ENCODE measurements around the gene PRDM7. TPM values are rescaled to one million over a fixed set of nuclear protein-coding genes. Genes with fewer than 3 reads are reported as not detected.

Gene PRDM7
- total RNA-seq, 1 experiment from 2014 or later, result not detected

DNA sequence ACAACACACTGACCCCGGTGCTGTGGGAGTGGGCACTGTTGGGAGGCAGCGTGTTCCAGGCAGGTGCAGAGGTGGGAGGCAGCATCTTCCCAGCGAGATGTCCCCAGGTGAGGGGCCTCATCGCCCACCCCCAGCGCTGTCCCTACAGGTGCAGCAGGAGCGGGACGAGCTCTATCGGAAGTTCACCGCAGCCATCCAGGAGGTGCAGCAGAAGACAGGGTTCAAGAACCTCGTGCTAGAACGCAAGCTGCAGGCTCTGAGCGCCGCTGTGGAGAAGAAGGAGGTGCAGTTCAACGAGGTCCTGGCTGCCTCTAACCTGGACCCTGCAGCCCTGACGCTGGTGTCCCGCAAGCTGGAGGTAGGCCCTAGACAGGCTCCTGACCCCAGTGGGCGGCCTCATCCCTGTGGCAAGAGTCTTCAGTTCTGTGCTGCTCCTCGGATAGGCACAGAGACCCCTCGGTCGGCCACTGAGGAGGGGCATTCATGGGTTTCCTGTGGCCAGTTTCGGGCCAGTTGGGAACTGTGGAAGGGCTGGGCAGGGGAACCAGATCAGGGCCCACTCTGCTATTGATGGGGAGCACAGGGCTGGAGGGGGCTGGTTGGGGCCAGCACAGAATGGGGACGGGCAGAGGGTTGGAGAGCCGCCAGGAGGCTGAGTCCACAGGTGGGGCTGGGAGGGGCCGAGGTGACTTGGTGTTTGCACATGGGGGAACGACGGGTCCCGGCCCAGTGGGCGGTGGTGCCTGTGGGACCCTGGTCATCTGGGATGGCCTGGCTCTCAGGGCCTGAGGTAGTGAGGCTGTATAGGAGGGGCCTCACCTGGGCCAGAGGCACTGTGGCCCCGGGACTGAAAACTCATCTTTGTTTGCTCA lies 36.7 kb downstream of the PRDM7 start:
- Histone ChIP-seq H3K4me2 (ENCODE audit: low read depth, low read length, poor library complexity, severe bottlenecking) (no peak overlapping the region), H3K36me3 (ENCODE audit: insufficient read depth, low read length) (no peaks in the 10 kb centered on the region), H3K9me3 (ENCODE audit: low read length) (no peaks in the 10 kb centered on the region), H3K4me3 (ENCODE audit: low read length) (no peak overlapping the region), H4K20me1 (ENCODE audit: insufficient read depth, low read depth, low read length) (peaks cover 2% of the 10 kb centered on the region; the same call in 1 of the 2 replicates), H3K9me2 (replicated peaks; ENCODE audit: insufficient read depth, low read length) (no peaks in the 10 kb centered on the region), H3K27ac (ENCODE audit: low read length) (no peak overlapping the region), H3K4me1 (ENCODE audit: low read length) (no peaks in the 10 kb centered on the region; the same call in 1 of the 2 replicates), H3K79me2 (ENCODE audit: low read length) (no peaks in the 10 kb centered on the region), H3K27me3 (ENCODE audit: low read length) (no peaks in the 10 kb centered on the region), H2AFZ (ENCODE audit: low read length) (no peak overlapping the region), H3K9ac (ENCODE audit: low read length) (no peak overlapping the region)
- no peak for DNase-seq

DNA sequence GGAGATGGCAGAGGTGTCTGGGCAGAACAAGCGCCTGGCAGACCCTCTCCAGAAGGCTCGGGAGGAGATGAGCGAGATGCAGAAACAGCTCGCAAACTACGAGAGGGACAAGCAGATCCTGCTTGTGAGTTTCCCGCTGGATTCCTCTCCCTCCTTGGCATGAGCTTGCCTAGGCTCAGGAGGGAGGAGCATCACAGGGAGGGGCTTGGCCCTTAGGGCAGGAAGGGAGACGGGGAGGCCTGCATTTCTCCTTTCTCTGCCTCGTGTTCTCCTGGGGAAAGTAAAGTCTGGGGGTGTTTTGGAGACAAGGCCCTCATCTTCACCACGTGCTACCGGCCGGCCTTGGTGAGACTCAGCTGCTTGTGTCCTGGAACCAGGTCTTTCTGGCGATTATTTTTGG lies 39.9 kb downstream of the PRDM7 start:
- no peak for DNase-seq
- no peak overlapping the region for H2AFZ ChIP-seq (ENCODE audit: low read length)
- no peak overlapping the region for H3K9ac ChIP-seq (ENCODE audit: low read length)
- no peaks in the 10 kb centered on the region for H3K9me2 ChIP-seq (replicated peaks; ENCODE audit: insufficient read depth, low read length)
- no peaks in the 10 kb centered on the region for H3K4me1 ChIP-seq (ENCODE audit: low read length)
- no peaks in the 10 kb centered on the region for H3K36me3 ChIP-seq (ENCODE audit: insufficient read depth, low read length)
- H3K79me2 ChIP-seq (ENCODE audit: low read length), result no peaks in the 10 kb centered on the region
- H3K4me3 ChIP-seq (ENCODE audit: low read length), result no peak overlapping the region
- no peaks in the 10 kb centered on the region for H3K9me3 ChIP-seq (ENCODE audit: low read length)
- no peaks in the 10 kb centered on the region for H3K27me3 ChIP-seq (ENCODE audit: low read length)
- 0 out of 2 replicates have a peak, but pooled peaks cover 6% of the 10 kb centered on the region for H4K20me1 ChIP-seq (ENCODE audit: insufficient read depth, low read depth, low read length)
- H3K27ac ChIP-seq (ENCODE audit: low read length), result no peak overlapping the region
- no peak overlapping the region for H3K4me2 ChIP-seq (ENCODE audit: low read depth, low read length, poor library complexity, severe bottlenecking)

DNA sequence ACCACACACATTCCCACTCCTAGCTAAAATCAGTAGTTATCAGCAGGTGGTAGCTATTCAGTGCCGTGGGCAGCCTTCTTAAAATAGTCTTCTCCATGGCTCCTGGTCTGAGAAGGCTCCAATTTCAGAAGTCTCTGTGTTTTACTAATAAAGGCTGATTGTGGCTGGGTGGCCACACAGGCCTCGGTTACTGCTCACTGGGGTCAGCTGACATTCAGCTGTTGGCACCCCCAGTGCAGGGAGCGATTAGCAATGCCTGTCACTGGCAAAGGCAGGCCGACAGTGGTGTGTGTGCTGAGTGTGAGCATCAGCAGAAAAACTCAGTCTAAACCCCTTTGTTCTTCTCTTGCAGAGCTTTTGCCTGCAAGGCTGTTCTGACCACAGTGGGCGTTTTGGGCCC lies 41.2 kb downstream of the PRDM7 start:
- Histone ChIP-seq H3K9me3 (ENCODE audit: low read length) (no peaks in the 10 kb centered on the region), H3K36me3 (ENCODE audit: insufficient read depth, low read length) (no peaks in the 10 kb centered on the region), H3K79me2 (ENCODE audit: low read length) (no peaks in the 10 kb centered on the region), H3K27me3 (ENCODE audit: low read length) (no peaks in the 10 kb centered on the region), H3K4me3 (ENCODE audit: low read length) (no peak overlapping the region), H2AFZ (ENCODE audit: low read length) (no peak overlapping the region), H3K4me1 (ENCODE audit: low read length) (no peaks in the 10 kb centered on the region), H3K9ac (ENCODE audit: low read length) (no peak overlapping the region), H3K9me2 (replicated peaks; ENCODE audit: insufficient read depth, low read length) (no peaks in the 10 kb centered on the region), H4K20me1 (ENCODE audit: insufficient read depth, low read depth, low read length) (0 out of 2 replicates have a peak, but pooled peaks cover 6% of the 10 kb centered on the region), H3K27ac (ENCODE audit: low read length) (no peak overlapping the region), H3K4me2 (ENCODE audit: low read depth, low read length, poor library complexity, severe bottlenecking) (no peak overlapping the region)
- DNase-seq, result no peak

DNA sequence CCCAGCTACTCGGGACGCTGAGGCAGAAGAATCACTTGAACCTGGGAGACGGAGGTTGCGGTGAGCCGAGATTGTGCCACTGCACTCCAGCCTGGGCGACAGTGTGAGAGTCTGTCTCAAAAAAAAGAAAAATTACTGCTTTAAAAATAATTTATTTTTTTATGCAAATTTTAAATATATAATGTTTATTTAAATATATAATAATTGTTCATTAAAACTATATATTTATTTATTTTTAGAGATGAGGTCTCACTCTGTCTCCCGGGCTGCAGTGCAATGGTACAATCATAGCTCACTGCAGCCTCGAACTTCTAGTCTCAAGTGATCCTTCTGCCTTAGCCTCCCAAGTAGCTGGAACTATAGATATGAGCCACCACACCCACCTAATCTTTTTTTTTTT lies 42.6 kb downstream of the PRDM7 start:
- Histone ChIP-seq H3K9me2 (replicated peaks; ENCODE audit: insufficient read depth, low read length) (no peaks in the 10 kb centered on the region), H3K9me3 (ENCODE audit: low read length) (no peaks in the 10 kb centered on the region), H3K4me2 (ENCODE audit: low read depth, low read length, poor library complexity, severe bottlenecking) (no peak overlapping the region), H3K4me3 (ENCODE audit: low read length) (no peak overlapping the region), H4K20me1 (ENCODE audit: insufficient read depth, low read depth, low read length) (0 out of 2 replicates have a peak, but pooled peaks cover 6% of the 10 kb centered on the region), H3K4me1 (ENCODE audit: low read length) (peaks cover 2% of the 10 kb centered on the region; the same call in 1 of the 2 replicates), H3K79me2 (ENCODE audit: low read length) (no peaks in the 10 kb centered on the region), H3K27me3 (ENCODE audit: low read length) (no peaks in the 10 kb centered on the region), H2AFZ (ENCODE audit: low read length) (no peak overlapping the region), H3K36me3 (ENCODE audit: insufficient read depth, low read length) (no peaks in the 10 kb centered on the region), H3K9ac (ENCODE audit: low read length) (no peak overlapping the region), H3K27ac (ENCODE audit: low read length) (no peak overlapping the region)
- no peak for DNase-seq

DNA sequence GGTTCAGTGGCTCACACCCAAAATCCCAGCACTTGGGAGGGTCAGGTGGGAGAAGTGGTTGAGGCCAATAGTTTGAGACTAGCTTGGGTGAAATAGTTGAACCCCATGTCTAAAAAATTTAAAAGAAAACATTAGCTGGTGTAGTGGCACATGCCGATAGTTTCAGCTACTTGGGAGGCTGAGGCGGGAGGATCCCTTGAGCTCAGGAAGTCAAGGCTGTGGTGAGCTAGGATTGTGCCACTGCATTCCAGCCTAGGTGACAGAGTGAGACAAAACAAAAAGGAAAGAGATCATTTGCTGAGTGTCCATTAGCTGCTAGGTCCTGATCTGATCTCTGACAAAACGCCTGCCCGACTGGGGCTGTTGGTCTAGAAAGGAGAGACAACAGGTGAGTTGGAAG lies 43.7 kb downstream of the PRDM7 start:
- Histone ChIP-seq H3K79me2 (ENCODE audit: low read length) (no peaks in the 10 kb centered on the region), H3K36me3 (ENCODE audit: insufficient read depth, low read length) (no peaks in the 10 kb centered on the region), H3K27ac (ENCODE audit: low read length) (no peak overlapping the region), H3K4me3 (ENCODE audit: low read length) (no peak overlapping the region), H3K4me1 (ENCODE audit: low read length) (peaks cover 2% of the 10 kb centered on the region; the same call in 1 of the 2 replicates), H2AFZ (ENCODE audit: low read length) (no peak overlapping the region), H3K27me3 (ENCODE audit: low read length) (no peaks in the 10 kb centered on the region), H3K4me2 (ENCODE audit: low read depth, low read length, poor library complexity, severe bottlenecking) (no peak overlapping the region), H3K9me2 (replicated peaks; ENCODE audit: insufficient read depth, low read length) (no peaks in the 10 kb centered on the region), H3K9me3 (ENCODE audit: low read length) (no peaks in the 10 kb centered on the region), H4K20me1 (ENCODE audit: insufficient read depth, low read depth, low read length) (0 out of 2 replicates have a peak, but pooled peaks cover 6% of the 10 kb centered on the region), H3K9ac (ENCODE audit: low read length) (no peak overlapping the region)
- no peak for DNase-seq

DNA sequence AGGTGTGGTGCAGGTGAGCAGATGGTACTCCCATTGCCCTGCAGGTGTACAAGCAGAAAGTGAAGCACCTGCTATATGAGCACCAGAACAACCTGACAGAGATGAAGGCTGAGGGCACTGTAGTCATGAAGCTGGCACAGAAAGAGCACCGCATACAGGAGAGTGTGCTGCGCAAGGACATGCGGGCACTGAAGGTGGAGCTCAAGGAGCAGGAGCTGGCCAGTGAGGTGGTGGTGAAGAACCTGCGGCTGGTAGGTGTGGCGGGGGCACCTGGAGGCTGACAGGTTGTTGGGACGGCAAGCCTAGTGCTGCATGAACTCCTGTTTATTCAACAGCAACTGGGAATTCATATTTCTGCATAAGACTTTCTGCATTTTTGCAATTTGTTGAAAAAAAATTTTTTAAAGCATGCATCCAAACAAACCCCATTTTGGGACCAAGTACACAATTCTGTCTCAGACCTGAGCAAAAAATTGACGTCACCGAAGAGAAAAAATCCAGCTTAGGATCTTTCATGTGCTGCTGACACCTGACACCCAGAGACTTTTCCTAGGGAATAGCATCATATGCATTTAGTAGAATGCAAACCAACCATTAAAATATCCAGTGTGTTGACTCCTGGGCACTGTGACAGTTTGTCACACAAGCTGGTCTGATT lies 44.3 kb downstream of the PRDM7 start:
- Histone ChIP-seq H3K4me1 (ENCODE audit: low read length) (peaks cover 2% of the 10 kb centered on the region; the same call in 1 of the 2 replicates), H3K79me2 (ENCODE audit: low read length) (no peaks in the 10 kb centered on the region), H3K36me3 (ENCODE audit: insufficient read depth, low read length) (no peaks in the 10 kb centered on the region), H3K27me3 (ENCODE audit: low read length) (no peaks in the 10 kb centered on the region), H3K9me2 (replicated peaks; ENCODE audit: insufficient read depth, low read length) (no peaks in the 10 kb centered on the region), H4K20me1 (ENCODE audit: insufficient read depth, low read depth, low read length) (0 out of 2 replicates have a peak, but pooled peaks cover 6% of the 10 kb centered on the region), H2AFZ (ENCODE audit: low read length) (no peak overlapping the region), H3K4me3 (ENCODE audit: low read length) (no peak overlapping the region), H3K9me3 (ENCODE audit: low read length) (no peaks in the 10 kb centered on the region), H3K9ac (ENCODE audit: low read length) (no peak overlapping the region), H3K27ac (ENCODE audit: low read length) (no peak overlapping the region), H3K4me2 (ENCODE audit: low read depth, low read length, poor library complexity, severe bottlenecking) (no peak overlapping the region)
- DNase-seq, result no peak

DNA sequence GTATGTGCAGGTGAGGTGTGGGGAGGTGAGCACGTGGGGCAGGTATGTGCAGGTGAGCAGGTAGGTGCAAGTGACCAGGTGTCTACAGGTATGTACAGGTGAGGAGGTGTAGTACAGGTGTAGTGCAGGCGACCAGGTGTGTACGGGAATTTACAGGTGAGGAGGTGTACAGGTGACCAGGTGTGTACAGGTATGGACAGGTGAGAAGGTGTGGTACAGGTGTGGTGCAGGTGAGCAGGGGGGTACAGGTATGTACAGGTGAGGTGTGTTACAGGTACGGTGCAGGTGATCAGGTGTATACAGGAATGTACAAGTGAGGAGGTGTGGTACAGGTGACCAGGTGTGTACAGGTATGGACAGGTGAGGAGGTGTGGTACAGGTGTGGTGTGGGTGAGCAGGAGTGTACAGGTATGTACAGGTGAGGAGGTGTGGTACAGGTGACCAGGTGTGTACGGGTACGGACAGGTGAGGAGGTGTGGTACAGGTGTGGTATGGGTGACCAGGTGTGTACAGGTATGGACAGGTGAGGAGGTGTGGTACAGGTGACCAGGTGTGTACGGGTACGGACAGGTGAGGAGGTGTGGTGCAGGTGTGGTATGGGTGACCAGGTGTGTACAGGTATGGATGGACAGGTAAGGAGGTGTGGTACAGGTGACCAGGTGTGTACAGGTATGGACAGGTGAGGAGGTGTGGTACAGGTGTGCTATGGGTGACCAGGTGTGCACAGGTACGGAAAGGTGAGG lies 45.0 kb downstream of the PRDM7 start:
- Histone ChIP-seq H3K9me2 (replicated peaks; ENCODE audit: insufficient read depth, low read length) (no peaks in the 10 kb centered on the region), H3K79me2 (ENCODE audit: low read length) (no peaks in the 10 kb centered on the region), H3K27me3 (ENCODE audit: low read length) (no peaks in the 10 kb centered on the region), H2AFZ (ENCODE audit: low read length) (no peak overlapping the region), H3K9ac (ENCODE audit: low read length) (no peak overlapping the region), H4K20me1 (ENCODE audit: insufficient read depth, low read depth, low read length) (0 out of 2 replicates have a peak, but pooled peaks cover 6% of the 10 kb centered on the region), H3K4me2 (ENCODE audit: low read depth, low read length, poor library complexity, severe bottlenecking) (no peak overlapping the region), H3K27ac (ENCODE audit: low read length) (no peak overlapping the region), H3K4me3 (ENCODE audit: low read length) (no peak overlapping the region), H3K36me3 (ENCODE audit: insufficient read depth, low read length) (no peaks in the 10 kb centered on the region), H3K9me3 (ENCODE audit: low read length) (no peaks in the 10 kb centered on the region), H3K4me1 (ENCODE audit: low read length) (peaks cover 2% of the 10 kb centered on the region; the same call in 1 of the 2 replicates)
- DNase-seq, result no peak

All from Karpas-422 (cell line).